DOHH2 (cell line): ENCODE measurements around the gene MED19.

ENCODE experiments used
- H3F3A ChIP-seq: fragments of 200-600 bp; sonication (generic), shearing (Covaris generic); 2 replicates; pipeline ENCODE4 v1.6.0; 2016; ENCODE audit warnings: antibody characterized with exemption, mild to moderate bottlenecking; ENCODE audit not compliant: control insufficient read depth, insufficient read depth
- H3K27ac ChIP-seq: fragments of 200-600 bp; sonication (generic); 2 replicates; pipeline ENCODE4 v1.5.1; 2014; ENCODE audit warnings: low read depth, mild to moderate bottlenecking, low read length, moderate library complexity
- H3K27me3 ChIP-seq: fragments of 200-600 bp; sonication (generic); 2 replicates; pipeline ENCODE4 v1.6.1; 2014; ENCODE audit warnings: mild to moderate bottlenecking, low read length, mixed read lengths; ENCODE audit not compliant: control insufficient read depth
- H3K36me3 ChIP-seq: fragments of 200-600 bp; sonication (generic); 2 replicates; pipeline ENCODE4 v1.6.1; 2014; ENCODE audit warnings: mild to moderate bottlenecking, low read length, moderate library complexity, mixed read lengths; ENCODE audit not compliant: control insufficient read depth
- H3K4me1 ChIP-seq: fragments of 200-600 bp; sonication (generic); 2 replicates; pipeline ENCODE4 v1.6.1; 2014; ENCODE audit warnings: mild to moderate bottlenecking, low read length, mixed read lengths; ENCODE audit not compliant: control insufficient read depth
- H3K4me2 ChIP-seq: fragments of 200-600 bp; sonication (generic); 2 replicates; pipeline ENCODE4 v1.6.0; 2014; ENCODE audit warnings: mild to moderate bottlenecking, low read length, moderate library complexity
- H3K4me3 ChIP-seq: fragments of 200-600 bp; sonication (generic); 2 replicates; pipeline ENCODE4 v1.5.1; 2014; ENCODE audit warnings: mild to moderate bottlenecking, low read length, mixed read lengths
- H3K79me2 ChIP-seq: fragments of 200-600 bp; sonication (generic); 2 replicates; pipeline ENCODE4 v1.6.1; 2014; ENCODE audit warnings: mild to moderate bottlenecking, low read length, mixed read lengths; ENCODE audit not compliant: control insufficient read depth
- H3K9me2 ChIP-seq: fragments of 200-600 bp; sonication (generic); replicated peaks from 2 replicates; pipeline ENCODE4 v1.6.1; 2014; ENCODE audit warnings: mild to moderate bottlenecking, low read length, mixed read lengths; ENCODE audit not compliant: control insufficient read depth
- H3K9me3 ChIP-seq: fragments of 200-600 bp; sonication (generic); 2 replicates; pipeline ENCODE4 v1.6.1; 2014; ENCODE audit warnings: antibody characterized with exemption, low read length, mixed read lengths; ENCODE audit not compliant: control insufficient read depth, insufficient read depth
- H4K20me1 ChIP-seq: fragments of 200-600 bp; sonication (generic); 2 replicates; pipeline ENCODE4 v1.6.0; 2014; ENCODE audit warnings: low read depth, mild to moderate bottlenecking, antibody characterized with exemption, low read length, moderate library complexity; ENCODE audit not compliant: control insufficient read depth, insufficient read depth
- CTCF ChIP-seq: fragments of 200-600 bp; sonication (generic); IDR thresholded peaks from one replicate; pipeline ENCODE4 v1.5.1; 2014; ENCODE audit warnings: antibody characterized with exemption, mild to moderate bottlenecking, low read depth, low read length; ENCODE audit not compliant: poor library complexity, severe bottlenecking
- EZH2phosphoT487 ChIP-seq: fragments of 200-600 bp; sonication (generic); IDR thresholded peaks from 2 replicates; pipeline ENCODE4 v1.6.1; 2017; ENCODE audit warnings: borderline replicate concordance, mild to moderate bottlenecking, antibody characterized with exemption, low read length, moderate library complexity, mixed read lengths

Gene MED19

GRCh38 chr11:57751676-57752253, 39.8 kb upstream of the MED19 start, which contains the start of gene BTBD18:
BTBD18 (minus strand) TSS chr11:57751819; CDS start chr11:57751188, 631 bp downstream.
- no peaks in the 10 kb centered on the region for H3K27me3 ChIP-seq
- no peaks in the 10 kb centered on the region for H3K79me2 ChIP-seq
- H3F3A ChIP-seq = peaks cover 14% of the 10 kb centered on the region
- H3K27ac ChIP-seq = no peak within 1 kb of the TSS
- H3K9me3 ChIP-seq = no peaks in the 10 kb centered on the region
- no peaks in the 10 kb centered on the region for H4K20me1 ChIP-seq
- H3K4me2 ChIP-seq = no peak within 1 kb of the TSS
- H3K4me3 ChIP-seq = no peak within 1 kb of the TSS
- no peak for TF ChIP-seq EZH2phosphoT487
- peak; percentile 55 for TF ChIP-seq CTCF
- no peaks in the 10 kb centered on the region for H3K4me1 ChIP-seq
- 0 out of 2 replicates have a peak, but pooled peaks cover 4% of the 10 kb centered on the region for H3K36me3 ChIP-seq
- H3K9me2 ChIP-seq = no peaks in the 10 kb centered on the region

GRCh38 chr11:57751176-57751575, 39.2 kb upstream of the MED19 start:
- no peaks in the 10 kb centered on the region for H3K79me2 ChIP-seq
- TF ChIP-seq CTCF (no peak), EZH2phosphoT487 (no peak)
- H3K36me3 ChIP-seq = 0 out of 2 replicates have a peak, but pooled peaks cover 4% of the 10 kb centered on the region
- H3K27ac ChIP-seq = no peak overlapping the region
- no peaks in the 10 kb centered on the region for H3K9me3 ChIP-seq
- H3K4me2 ChIP-seq = no peak overlapping the region
- H3K4me3 ChIP-seq = no peak overlapping the region
- no peaks in the 10 kb centered on the region for H3K4me1 ChIP-seq
- H4K20me1 ChIP-seq = no peaks in the 10 kb centered on the region
- H3K27me3 ChIP-seq = no peaks in the 10 kb centered on the region
- H3F3A ChIP-seq = peaks cover 14% of the 10 kb centered on the region
- no peaks in the 10 kb centered on the region for H3K9me2 ChIP-seq

GRCh38 chr11:57746920-57747319, 34.9 kb upstream of the MED19 start:
- peaks cover 17% of the 10 kb centered on the region for H3F3A ChIP-seq
- peaks cover 46% of the 10 kb centered on the region for H3K36me3 ChIP-seq
- no peak overlapping the region for H3K4me2 ChIP-seq
- H3K79me2 ChIP-seq = peaks cover 20% of the 10 kb centered on the region
- no peak overlapping the region for H3K27ac ChIP-seq
- H3K4me3 ChIP-seq = no peak overlapping the region
- H3K9me3 ChIP-seq = no peaks in the 10 kb centered on the region
- no peaks in the 10 kb centered on the region for H3K27me3 ChIP-seq
- no peaks in the 10 kb centered on the region for H3K9me2 ChIP-seq
- TF ChIP-seq EZH2phosphoT487 = no peak
- TF ChIP-seq CTCF = no peak
- no peaks in the 10 kb centered on the region for H4K20me1 ChIP-seq
- H3K4me1 ChIP-seq = peaks cover 6% of the 10 kb centered on the region
